Stomach (tissue), 4 donors: ENCODE data around the gene SH3GL2.

Experiments used
- POLR2A ChIP-seq, 4 donors: fragments of 450-650 bp; IDR thresholded peaks; one replicate each; pipeline ENCODE4 v1.6.1; 2016; ENCODE audit warnings: antibody characterized with exemption in 4 of 4, control low read depth in 2 of 4, mild to moderate bottlenecking in 1 of 4, moderate library complexity in 1 of 4
- POLR2AphosphoS5 ChIP-seq, 3 donors: sonication (generic); formaldehyde crosslinking; IDR thresholded peaks; one replicate each; pipeline ENCODE4 v1.6.1; 2016; ENCODE audit warnings: antibody characterized with exemption in 3 of 3
- TF ChIP-seq, protein P1 (sequence below), 7 experiments: fragments of 450-650 bp in 4 of 7; fragments of 200-600 bp in 3 of 7; sonication (generic) in 3 of 7; IDR thresholded peaks; one replicate each; pipeline ENCODE4 v1.5.1; 2016 to 2019; ENCODE audit warnings: antibody characterized with exemption in 7 of 7, control low read depth in 2 of 7, mild to moderate bottlenecking in 1 of 7

GRCh38 chr9:17604556-17604955, 25.7 kb downstream of the SH3GL2 start:
- TF ChIP-seq, protein P1, sequence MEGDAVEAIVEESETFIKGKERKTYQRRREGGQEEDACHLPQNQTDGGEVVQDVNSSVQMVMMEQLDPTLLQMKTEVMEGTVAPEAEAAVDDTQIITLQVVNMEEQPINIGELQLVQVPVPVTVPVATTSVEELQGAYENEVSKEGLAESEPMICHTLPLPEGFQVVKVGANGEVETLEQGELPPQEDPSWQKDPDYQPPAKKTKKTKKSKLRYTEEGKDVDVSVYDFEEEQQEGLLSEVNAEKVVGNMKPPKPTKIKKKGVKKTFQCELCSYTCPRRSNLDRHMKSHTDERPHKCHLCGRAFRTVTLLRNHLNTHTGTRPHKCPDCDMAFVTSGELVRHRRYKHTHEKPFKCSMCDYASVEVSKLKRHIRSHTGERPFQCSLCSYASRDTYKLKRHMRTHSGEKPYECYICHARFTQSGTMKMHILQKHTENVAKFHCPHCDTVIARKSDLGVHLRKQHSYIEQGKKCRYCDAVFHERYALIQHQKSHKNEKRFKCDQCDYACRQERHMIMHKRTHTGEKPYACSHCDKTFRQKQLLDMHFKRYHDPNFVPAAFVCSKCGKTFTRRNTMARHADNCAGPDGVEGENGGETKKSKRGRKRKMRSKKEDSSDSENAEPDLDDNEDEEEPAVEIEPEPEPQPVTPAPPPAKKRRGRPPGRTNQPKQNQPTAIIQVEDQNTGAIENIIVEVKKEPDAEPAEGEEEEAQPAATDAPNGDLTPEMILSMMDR (IDR thresholded peaks at IDR 0.05), result no peak
- TF ChIP-seq POLR2A (IDR thresholded peaks at IDR 0.05) (no peak), POLR2AphosphoS5 (IDR thresholded peaks at IDR 0.05) (no peak)
